Activated naive CD8-positive, alpha-beta T cell treated with anti-CD3 and anti-CD28 coated beads for 36 hours (primary cell): ENCODE measurements around the gene AP5B1. TPM values are rescaled to one million over a fixed set of nuclear protein-coding genes. Genes with fewer than 3 reads are reported as not detected.

Source experiments
- DNase-seq: peaks from one replicate; pipeline ENCODE4 v3.0.0; 2021
- H3K27ac Mint-ChIP-seq: one replicate; pipeline ENCODE4 v1.8.0; 2022; ENCODE audit warnings: mild to moderate bottlenecking, moderate library complexity, mixed read lengths
- H3K27me3 Mint-ChIP-seq: one replicate; pipeline ENCODE4 v1.8.0; 2022; ENCODE audit warnings: mild to moderate bottlenecking, mixed read lengths
- H3K36me3 Mint-ChIP-seq: one replicate; pipeline ENCODE4 v1.8.0; 2021; ENCODE audit warnings: mild to moderate bottlenecking, mixed read lengths
- H3K4me1 Mint-ChIP-seq: one replicate; pipeline ENCODE4 v1.8.0; 2021; ENCODE audit warnings: mixed read lengths
- H3K4me3 Mint-ChIP-seq: one replicate; pipeline ENCODE4 v1.8.0; 2022; ENCODE audit warnings: mild to moderate bottlenecking, moderate library complexity, mixed read lengths
- H3K9me3 Mint-ChIP-seq: one replicate; pipeline ENCODE4 v1.8.0; 2022; ENCODE audit warnings: mixed read lengths
- total RNA-seq, 2 experiments: library from RNA; stranded (reverse); gene quantifications; one replicate each; pipeline ENCODE4 v1.2.3, GENCODE V29; 2021

Gene AP5B1
- total RNA-seq, 2 experiments from 2014 or later: 20.4 to 20.6 TPM

DNA sequence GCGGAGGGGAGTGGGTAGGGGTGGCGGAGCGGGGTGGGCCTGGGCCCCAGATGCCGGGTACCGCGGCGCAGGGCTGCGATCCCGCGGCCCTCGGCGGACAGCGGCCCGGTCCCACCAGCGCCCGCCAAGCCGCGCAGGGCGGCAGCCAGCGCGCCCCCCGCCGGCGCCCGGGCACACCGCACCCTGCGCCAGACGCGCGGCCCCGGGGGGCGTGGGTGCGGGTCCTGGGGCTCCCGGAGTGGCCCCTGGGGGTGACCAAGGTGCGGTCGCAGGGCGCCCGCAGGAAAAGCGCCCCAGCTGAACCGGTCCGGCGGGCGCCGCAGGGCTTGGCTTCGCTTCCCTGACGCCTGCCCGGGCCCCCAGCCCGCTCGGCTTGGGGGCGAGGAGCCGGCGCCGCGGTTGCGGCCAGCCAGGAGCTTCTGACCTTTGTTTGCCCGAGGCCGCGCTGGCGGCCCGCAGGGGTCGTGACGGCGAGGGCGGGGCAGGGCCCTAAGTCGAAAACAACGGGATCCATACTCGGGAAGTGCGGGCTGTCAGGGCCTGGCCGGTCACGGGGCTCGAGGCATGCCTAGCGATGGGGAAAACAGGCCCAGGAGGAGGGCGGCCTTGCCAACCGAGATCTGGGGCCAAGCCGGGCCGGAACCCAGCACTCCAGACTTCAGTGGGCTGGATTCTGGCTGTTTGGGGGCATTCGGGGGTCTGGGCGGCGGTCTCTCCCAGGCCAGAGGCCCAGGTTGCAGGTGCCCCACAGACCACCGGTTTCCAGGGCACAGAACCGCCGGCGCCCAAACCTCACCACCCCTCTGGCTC is 581 bp upstream of the AP5B1 start:
- no peak for DNase-seq
- no peaks in the 10 kb centered on the region for H3K9me3 Mint-ChIP-seq
- H3K4me1 Mint-ChIP-seq: peaks cover 27% of the 10 kb centered on the region
- peaks cover 27% of the 10 kb centered on the region for H3K27me3 Mint-ChIP-seq
- H3K4me3 Mint-ChIP-seq: no peak overlapping the region
- H3K36me3 Mint-ChIP-seq: peaks cover 7% of the 10 kb centered on the region
- no peak overlapping the region for H3K27ac Mint-ChIP-seq

GRCh38 chr11:65779919-65780769 is 632 bp downstream of the AP5B1 start:
- Mint-ChIP-seq H3K9me3 (no peaks in the 10 kb centered on the region), H3K36me3 (peaks cover 7% of the 10 kb centered on the region), H3K27me3 (peaks cover 17% of the 10 kb centered on the region), H3K4me1 (peaks cover 27% of the 10 kb centered on the region), H3K27ac (peak overlapping the region; percentile 89), H3K4me3 (peak overlapping the region; percentile 83)
- DNase-seq: peak; percentile 93

DNA sequence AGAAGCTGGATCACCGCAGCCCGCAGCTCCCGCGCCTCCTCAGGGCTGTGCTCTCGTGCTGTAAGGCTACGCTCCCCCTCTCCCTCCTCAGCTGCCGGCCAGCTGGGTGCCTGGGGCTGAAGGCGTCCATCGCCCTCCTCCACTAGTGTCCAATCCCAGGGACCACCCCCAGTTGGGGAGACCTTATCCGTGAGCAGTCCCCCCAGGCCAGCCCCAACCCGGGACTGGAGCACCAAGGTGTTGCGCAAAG is 1.2 kb downstream of the AP5B1 start:
- peak overlapping the region; percentile 83 for H3K4me3 Mint-ChIP-seq
- peak overlapping the region; percentile 89 for H3K27ac Mint-ChIP-seq
- peaks cover 7% of the 10 kb centered on the region for H3K36me3 Mint-ChIP-seq
- peaks cover 14% of the 10 kb centered on the region for H3K27me3 Mint-ChIP-seq
- no peak for DNase-seq
- peaks cover 25% of the 10 kb centered on the region for H3K4me1 Mint-ChIP-seq
- no peaks in the 10 kb centered on the region for H3K9me3 Mint-ChIP-seq

DNA sequence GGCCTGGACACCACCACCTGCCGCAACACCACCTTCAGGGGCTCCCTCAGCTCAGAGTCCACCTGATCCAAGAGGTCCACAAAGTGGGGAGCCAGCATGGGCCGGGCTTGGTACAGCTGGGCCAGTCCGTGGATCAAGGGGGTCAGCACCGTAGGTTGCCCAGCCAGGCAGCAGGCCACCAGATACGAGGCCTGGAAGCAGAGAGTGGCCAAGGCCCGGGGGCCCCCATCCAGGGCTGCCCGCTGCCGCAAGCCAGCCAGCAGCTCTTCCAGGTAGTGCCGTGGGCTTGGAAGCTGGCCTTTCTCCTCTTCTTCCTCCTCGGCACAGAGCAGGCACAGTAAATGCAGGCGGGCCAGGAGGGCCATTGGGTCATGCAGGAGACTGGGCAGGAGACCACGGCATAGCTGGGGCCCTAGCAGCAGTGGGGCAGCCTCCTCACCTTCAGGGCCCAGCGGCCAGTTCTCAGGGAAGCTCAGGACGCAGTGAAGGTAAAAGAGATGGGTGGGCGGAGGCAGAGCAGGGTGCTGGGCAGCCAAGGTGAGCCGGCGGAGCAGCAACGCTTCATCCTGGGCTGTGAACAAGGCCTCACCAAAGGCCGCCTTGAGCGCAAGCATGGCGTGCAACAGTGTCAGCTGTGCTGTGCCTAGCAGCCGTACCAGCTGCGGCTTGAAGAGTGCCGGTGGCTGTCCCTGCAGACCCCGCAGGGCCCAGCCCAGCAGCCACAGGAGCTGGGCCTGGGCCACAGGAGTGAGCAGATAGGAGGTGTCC is 1.7 kb downstream of the AP5B1 start:
- Mint-ChIP-seq H3K9me3 (no peaks in the 10 kb centered on the region), H3K36me3 (peaks cover 7% of the 10 kb centered on the region), H3K4me3 (peak overlapping the region; percentile 83), H3K27ac (no peak overlapping the region), H3K4me1 (peaks cover 28% of the 10 kb centered on the region), H3K27me3 (peaks cover 9% of the 10 kb centered on the region)
- DNase-seq: no peak

DNA sequence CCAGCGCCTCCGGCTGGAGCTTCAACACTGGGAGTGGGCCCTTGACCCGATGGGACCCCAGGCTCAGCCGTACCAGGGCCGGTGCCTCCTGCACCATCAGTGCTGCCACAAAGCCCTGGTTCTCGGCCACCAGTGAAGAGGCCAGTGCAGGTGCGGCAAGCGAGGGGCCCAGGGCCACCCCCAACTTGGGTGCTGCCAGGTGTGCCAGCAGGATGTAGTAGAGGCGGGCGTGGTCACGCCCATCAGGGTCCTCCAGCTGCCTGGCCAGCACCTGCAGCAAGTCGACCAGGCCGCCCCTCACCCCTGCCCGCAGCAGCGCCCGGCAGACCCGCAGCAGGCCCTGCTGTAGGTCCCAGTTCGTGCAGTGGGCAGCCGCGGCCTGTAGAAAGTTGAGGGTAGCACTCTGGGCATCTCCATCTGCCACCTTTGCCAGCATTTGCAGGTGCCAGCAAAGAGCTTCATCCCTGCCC is 2.3 kb downstream of the AP5B1 start:
- Mint-ChIP-seq H3K9me3 (no peaks in the 10 kb centered on the region), H3K27me3 (peaks cover 3% of the 10 kb centered on the region), H3K4me1 (peaks cover 31% of the 10 kb centered on the region), H3K4me3 (peak overlapping the region; percentile 22), H3K36me3 (peaks cover 7% of the 10 kb centered on the region), H3K27ac (no peak overlapping the region)
- no peak for DNase-seq

DNA sequence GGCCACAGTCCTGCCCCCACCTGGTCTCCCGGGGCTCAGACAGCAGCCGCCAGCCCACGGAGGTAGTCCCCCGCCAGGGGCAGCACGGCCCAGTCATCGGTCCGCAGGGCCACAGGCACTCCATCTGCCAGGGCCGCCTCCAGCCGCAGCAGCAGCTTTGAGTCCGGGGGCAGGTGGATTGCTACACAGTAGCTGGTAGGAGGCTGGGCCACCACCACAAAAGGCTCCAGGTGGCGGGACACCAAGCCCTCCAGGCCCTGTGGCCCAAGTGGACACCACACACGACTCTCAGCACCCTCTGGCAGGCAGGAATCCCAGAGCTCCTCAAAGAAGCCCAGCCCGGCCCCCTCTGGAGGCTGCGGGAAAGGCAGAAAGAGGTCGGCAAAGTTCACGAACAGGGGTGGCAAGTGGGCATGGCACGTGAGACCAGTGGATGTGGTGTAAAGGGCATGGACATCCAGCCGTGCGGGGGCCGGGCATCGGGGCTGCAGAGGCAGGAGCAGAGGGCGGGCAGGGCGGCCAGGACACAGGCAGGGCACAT is 2.9 kb downstream of the AP5B1 start:
- peak overlapping the region; percentile 10 for H3K4me3 Mint-ChIP-seq
- peaks cover 7% of the 10 kb centered on the region for H3K36me3 Mint-ChIP-seq
- no peaks in the 10 kb centered on the region for H3K9me3 Mint-ChIP-seq
- no peak for DNase-seq
- H3K27me3 Mint-ChIP-seq: peaks cover 2% of the 10 kb centered on the region
- no peak overlapping the region for H3K27ac Mint-ChIP-seq
- peaks cover 34% of the 10 kb centered on the region for H3K4me1 Mint-ChIP-seq

DNA sequence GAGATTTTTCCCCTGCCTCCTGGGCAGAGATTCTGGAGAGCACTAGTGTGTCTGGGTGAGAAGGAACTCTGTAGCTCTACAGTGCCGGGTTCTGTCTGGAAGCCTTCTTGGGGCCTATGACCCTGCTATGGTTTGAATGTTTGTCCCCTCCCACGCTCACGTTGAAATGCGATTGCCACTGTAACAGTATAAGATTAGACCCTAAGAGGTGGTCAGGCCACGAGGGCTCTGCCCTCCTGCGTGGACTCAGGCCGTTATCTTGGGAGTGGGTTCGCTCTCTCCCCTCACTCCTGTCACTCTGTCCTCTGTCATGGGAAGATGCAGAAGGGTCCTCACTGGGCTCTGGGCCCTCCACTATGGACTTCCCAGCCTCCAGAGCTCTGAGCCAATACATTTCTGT is 3.5 kb downstream of the AP5B1 start:
- Mint-ChIP-seq H3K27me3 (no peaks in the 10 kb centered on the region), H3K4me1 (peaks cover 32% of the 10 kb centered on the region), H3K27ac (no peak overlapping the region), H3K36me3 (peaks cover 7% of the 10 kb centered on the region), H3K4me3 (no peak overlapping the region), H3K9me3 (no peaks in the 10 kb centered on the region)
- DNase-seq: no peak

DNA sequence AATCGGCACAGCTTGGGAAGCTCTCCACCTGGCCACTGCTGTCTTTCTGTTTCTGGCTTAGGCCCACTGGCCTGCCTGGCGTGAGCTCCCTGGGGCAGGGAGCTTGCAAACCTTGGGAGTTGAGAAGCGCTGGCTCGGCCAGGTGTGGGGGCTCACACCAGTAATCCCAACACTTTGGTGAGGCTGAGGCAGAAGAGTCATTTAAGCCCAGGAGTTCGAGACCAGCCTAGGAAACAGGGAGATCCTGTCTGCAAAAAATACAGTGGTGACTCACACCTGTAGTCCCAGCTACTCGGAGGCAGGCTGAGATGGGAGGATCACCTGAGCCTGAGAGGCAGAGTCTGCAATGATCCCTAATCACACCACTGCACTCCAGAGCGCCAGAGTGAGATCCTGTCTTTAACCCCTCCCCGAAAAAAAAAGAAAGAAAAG is 4.0 kb downstream of the AP5B1 start:
- no peak for DNase-seq
- H3K27ac Mint-ChIP-seq: peak overlapping the region; percentile 21
- no peaks in the 10 kb centered on the region for H3K27me3 Mint-ChIP-seq
- H3K4me1 Mint-ChIP-seq: peaks cover 29% of the 10 kb centered on the region
- H3K36me3 Mint-ChIP-seq: peaks cover 7% of the 10 kb centered on the region
- H3K4me3 Mint-ChIP-seq: no peak overlapping the region
- no peaks in the 10 kb centered on the region for H3K9me3 Mint-ChIP-seq

DNA sequence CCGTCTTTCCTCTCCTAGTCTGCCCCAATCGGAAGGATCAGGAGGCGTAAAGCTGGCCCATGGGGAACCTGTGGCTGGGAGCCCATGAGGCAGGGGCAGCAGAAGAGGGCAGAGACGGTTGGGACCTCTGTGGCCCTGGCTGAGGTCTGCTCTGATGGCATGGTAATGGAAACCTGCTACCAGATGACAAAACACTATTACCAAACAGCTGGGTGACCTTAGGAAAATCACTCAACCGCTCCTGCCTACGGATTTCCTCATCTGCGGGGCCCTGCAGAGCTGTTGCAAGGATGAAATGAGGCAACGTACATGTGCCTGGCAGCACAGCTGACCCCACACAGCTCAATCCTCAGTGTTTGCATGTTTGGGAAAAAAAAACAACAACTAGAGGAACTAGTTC is 4.6 kb downstream of the AP5B1 start:
- no peak for DNase-seq
- Mint-ChIP-seq H3K4me1 (peaks cover 29% of the 10 kb centered on the region), H3K9me3 (no peaks in the 10 kb centered on the region), H3K27ac (peak overlapping the region; percentile 65), H3K27me3 (no peaks in the 10 kb centered on the region), H3K36me3 (peaks cover 7% of the 10 kb centered on the region), H3K4me3 (no peak overlapping the region)

GRCh38 chr11:65774525-65775306 is 6.1 kb downstream of the AP5B1 start:
- Mint-ChIP-seq H3K4me1 (peaks cover 31% of the 10 kb centered on the region), H3K9me3 (no peaks in the 10 kb centered on the region), H3K27ac (no peak overlapping the region), H3K27me3 (no peaks in the 10 kb centered on the region), H3K4me3 (no peak overlapping the region), H3K36me3 (peaks cover 6% of the 10 kb centered on the region)
- DNase-seq: no peak

DNA sequence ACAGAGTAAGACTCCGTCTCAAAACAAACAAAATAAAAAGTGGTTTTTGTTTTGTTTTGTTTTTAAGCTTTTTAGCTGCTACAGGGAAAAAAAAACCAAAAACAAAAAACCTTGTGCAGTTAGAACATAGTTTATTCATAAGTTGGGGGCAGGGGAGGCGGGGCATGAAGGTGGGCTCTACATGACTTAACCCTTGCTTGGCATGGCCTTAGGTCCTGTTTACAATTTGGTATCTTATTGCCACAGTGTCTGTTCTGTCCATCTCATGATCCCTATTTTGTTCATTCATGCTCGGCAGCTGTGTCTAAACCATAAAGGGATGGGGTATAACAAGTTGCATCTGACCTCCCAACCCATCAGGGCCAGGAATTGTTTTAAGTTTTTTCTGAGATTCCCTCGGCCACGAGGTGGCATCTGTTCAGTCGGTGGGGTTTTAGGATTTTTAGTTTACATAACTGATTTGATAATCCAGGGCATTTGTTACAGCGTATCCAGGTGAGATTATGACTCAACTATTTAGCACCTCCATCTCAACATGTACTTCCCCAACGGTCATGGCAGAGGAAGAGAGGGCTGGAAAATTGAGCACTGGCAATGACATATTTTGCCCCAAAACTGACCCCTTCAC is 6.9 kb downstream of the AP5B1 start:
- no peaks in the 10 kb centered on the region for H3K9me3 Mint-ChIP-seq
- H3K36me3 Mint-ChIP-seq: peaks cover 4% of the 10 kb centered on the region

DNA sequence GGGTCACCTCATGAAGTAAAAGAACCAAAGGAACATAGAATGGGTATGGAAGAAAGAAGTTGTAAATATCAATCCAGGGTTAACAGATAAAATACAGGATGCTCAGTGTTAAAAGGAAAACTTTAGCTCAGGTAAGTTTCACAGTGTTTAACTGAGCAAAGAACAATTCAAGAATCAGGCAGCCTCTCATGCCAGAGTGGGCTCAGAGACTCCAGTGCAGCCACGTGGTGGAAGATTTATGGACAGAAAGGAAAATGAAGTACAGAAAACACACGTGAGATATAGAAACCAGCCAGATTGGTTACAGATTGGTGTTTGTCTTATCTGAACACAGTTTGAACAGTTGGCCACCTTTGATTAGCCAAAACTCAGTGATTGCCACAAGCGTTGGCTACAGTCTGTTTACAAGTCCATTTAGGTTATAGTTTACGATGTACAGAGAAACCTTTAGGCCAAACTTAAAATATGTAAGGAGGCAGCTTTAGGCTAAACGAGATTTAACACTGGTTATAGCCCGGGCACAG is 9.1 kb downstream of the AP5B1 start:
- Mint-ChIP-seq H3K36me3 (no peaks in the 10 kb centered on the region), H3K9me3 (no peaks in the 10 kb centered on the region), H3K27ac (no peak overlapping the region), H3K27me3 (no peaks in the 10 kb centered on the region), H3K4me3 (no peak overlapping the region), H3K4me1 (peaks cover 24% of the 10 kb centered on the region)
- no peak for DNase-seq

More for the DNA sequence above, 6.9 kb downstream of the AP5B1 start:
- no peak overlapping the region for H3K4me3 Mint-ChIP-seq
- H3K4me1 Mint-ChIP-seq: peaks cover 33% of the 10 kb centered on the region
- no peak overlapping the region for H3K27ac Mint-ChIP-seq
- no peaks in the 10 kb centered on the region for H3K27me3 Mint-ChIP-seq
- DNase-seq: no peak

DNA sequence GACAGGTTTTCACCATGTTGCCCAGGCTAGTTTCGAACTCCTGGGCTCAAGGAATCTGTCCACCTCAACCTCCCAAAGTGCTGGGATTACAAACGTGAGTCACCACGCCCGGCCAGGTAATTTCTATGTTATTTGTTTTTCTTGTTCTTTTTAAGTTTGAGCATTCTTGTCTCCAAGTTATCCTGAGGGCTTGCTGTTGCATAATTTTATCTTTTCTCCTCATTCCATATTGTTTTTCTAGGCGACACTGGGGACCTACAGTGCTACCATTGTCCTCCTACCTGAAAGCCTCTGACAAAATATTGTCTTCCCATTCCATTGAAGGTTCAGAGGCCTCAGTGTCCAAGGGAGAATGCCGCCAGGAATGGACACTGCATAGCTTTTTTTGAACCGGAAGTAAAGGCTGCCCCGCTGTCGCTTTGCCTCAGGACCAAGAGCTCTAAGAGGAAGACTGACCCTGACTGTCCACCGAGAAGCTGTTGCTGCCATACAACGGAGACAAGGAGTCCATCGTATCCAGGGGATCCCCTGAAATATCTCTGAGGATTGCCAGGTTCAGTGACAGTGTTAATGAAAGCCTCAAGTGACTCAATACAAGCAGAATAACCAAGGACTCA is 9.7 kb downstream of the AP5B1 start:
- H3K9me3 Mint-ChIP-seq: no peaks in the 10 kb centered on the region
- no peaks in the 10 kb centered on the region for H3K27me3 Mint-ChIP-seq
- no peaks in the 10 kb centered on the region for H3K36me3 Mint-ChIP-seq
- no peak overlapping the region for H3K27ac Mint-ChIP-seq
- H3K4me1 Mint-ChIP-seq: peaks cover 19% of the 10 kb centered on the region
- DNase-seq: no peak
- no peak overlapping the region for H3K4me3 Mint-ChIP-seq
